GM19239 (cell line): ENCODE data around the gene ASIC3.
A peak's percentile ranks its signal among the peaks of the same experiment; 100 is the strongest.

Experiments
- DNase-seq: peaks from one replicate; pipeline ENCODE4 v3.0.0; 2011; ENCODE audit warnings: low spot score; ENCODE audit not compliant: insufficient read length
- FAIRE-seq: peaks from 2 replicates; lab custom pipeline; 2011; peaks lifted over from hg19 to GRCh38; lab: Jason Lieb, UNC

Gene ASIC3

DNA sequence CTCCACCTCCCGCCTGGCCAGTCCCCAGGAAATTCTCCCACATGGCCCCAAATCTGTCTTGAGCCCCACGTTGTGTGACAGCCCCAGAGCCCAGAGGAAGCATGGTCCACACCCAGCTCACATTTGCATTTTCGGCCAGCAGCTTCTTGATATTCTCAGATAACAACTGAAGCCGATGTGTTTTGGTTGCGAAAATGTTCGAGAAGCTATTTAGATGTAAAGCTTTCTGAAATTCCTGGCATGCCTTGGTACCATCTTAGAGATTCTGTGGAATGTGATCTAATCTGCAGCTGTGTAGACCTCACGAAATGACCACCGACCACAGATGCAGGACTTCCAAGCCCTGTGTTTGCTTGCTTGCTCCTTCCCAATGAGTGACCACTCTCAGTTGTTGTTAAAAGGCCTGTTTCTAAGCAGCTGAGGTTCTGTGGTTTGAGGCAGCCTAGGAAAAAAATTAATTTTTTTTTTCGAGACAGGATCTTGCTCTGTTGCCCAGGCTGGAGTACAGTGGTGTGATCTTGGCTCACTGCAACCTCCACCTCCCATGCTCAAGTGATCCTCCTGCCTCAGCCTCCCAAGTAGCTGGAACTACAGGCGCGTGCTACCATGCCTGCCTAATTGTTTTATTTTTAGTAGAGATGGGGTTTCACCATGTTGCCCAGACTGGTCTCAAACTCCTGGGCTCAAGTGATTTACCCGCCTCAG, 19.9 kb downstream of the ASIC3 start:
- FAIRE-seq (no peak), DNase-seq (no peak)

DNA sequence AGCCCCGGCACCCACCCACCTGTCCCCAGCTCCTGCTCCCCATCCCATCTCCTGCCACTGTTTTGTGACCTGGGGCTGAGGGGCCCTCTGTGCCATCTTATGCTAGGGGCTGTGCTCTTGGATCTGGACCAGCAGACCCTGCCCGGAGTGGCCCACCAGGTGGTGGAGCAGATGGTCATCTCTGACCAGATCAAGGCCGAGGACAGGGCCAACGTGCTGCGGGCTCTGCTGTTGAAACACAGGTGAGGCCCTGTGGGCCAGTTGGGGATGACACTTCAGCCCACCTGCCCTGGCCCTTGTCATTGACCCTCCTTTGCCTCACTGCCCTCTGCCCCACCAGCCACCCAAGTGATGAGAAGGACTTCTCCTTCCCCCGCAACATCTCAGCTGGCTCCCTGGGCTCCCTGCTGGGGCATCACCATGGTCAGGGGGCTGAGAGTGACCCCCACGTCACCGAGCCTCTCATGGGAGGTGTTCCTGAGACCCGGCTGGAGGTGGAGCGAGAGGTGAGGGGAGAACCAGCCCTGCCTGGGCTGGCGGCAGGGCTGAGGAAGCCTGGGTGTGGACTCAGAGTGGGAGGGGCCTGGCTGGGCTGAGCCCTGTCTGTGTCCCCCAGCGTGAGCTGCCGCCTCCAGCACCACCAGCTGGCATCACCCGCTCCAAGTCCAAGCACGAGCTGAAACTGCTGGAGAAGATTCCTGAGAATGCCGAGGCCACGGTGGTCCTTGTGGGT, 21.7 kb downstream of the ASIC3 start:
- DNase-seq, result no peak
- no peak for FAIRE-seq

DNA sequence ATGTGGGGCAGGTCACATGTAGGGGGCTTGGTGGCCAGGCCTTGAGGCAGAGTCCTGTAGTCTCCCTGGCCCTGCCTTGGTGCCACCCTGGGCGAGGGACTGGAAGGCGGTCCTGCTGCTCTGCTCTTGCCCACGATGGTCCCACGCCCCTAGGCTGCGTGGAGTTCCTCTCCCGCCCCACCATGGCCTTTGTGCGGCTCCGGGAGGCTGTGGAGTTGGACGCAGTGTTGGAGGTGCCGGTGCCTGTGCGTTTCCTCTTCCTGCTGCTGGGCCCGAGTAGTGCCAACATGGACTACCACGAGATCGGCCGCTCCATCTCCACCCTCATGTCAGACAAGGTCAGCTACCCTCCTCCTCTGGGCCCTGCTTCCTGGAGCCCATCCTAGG, 22.2 kb downstream of the ASIC3 start:
- DNase-seq, result no peak
- no peak for FAIRE-seq

DNA sequence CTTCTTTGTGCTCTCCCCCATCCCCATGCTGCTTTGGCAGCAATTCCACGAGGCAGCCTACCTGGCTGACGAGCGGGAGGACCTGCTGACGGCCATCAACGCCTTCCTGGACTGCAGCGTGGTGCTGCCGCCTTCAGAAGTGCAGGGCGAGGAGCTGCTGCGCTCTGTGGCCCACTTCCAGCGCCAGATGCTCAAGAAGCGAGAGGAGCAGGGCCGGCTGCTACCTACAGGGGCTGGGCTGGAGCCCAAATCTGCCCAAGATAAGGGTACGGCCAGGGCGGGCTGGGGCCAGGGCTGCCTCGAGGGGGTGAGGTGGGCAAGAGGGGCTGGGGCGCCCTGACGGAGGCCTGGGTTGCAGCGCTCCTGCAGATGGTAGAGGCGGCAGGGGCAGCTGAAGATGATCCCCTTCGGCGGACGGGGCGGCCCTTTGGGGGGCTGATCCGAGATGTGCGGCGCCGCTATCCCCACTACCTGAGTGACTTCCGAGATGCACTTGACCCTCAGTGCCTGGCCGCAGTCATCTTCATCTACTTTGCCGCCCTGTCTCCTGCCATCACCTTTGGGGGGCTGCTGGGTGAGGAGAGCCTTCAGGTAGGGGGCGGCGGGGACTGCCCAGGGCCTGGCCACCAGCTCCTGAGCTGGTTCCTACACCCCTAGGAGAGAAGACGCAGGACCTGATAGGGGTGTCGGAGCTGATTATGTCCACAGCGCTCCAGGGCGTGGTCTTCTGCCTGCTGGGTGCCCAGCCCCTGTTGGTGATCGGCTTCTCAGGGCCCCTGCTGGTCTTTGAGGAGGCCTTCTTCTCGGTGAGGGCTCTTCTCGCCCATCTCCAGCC, 22.9 kb downstream of the ASIC3 start:
- FAIRE-seq, result no peak

DNA sequence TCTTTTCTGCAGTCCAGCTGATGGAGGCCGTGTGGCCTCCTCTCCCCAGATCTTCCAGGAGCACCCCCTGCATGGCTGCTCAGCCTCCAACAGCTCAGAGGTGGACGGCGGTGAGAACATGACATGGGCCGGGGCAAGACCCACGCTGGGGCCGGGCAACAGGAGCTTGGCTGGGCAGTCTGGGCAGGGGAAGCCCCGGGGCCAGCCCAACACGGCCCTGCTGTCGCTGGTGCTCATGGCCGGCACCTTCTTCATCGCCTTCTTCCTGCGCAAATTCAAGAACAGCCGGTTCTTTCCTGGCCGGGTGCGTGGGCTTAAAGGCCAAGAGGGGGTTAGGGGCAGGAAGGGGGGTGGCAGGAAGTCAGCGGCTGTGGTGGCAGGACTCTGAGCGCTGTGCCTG, 25.7 kb downstream of the ASIC3 start:
- FAIRE-seq, result no peak
- no peak for DNase-seq

More for the DNA sequence above, 22.9 kb downstream of the ASIC3 start:
- DNase-seq, result no peak

DNA sequence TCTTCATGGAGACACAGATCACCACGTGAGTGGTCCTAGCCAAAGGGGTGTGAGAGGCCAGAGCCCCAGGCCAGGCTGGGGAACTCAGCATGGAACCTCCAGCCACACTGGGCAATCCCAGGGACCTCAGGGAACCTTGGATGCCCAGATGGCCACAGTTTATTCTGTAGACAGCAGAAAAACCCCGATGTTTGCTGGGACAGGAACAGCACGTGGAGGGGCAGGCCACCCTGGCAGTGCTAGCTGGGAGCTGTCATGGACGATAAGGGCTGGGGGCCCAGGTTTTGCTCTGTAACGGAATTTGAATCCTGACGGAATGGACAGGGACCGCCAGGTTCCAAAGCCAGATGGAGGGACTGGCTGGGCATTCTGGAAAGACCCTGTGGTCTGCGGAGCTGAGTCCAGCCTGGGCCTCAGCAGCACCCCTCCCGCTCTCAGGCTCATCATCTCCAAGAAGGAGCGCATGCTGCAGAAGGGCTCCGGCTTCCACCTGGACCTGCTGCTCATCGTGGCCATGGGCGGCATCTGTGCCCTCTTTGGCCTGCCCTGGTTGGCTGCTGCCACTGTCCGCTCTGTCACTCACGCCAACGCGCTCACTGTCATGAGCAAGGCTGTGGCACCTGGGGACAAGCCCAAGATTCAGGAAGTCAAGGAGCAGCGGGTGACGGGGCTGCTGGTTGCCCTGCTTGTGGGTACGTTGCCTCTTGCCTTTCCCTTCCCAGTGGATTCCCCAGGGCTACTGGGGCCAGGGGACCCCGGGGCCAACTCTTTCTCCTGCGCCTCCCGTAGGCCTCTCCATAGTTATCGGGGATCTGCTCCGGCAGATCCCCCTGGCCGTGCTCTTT, 26.7 kb downstream of the ASIC3 start:
- FAIRE-seq (no peak), DNase-seq (no peak)

DNA sequence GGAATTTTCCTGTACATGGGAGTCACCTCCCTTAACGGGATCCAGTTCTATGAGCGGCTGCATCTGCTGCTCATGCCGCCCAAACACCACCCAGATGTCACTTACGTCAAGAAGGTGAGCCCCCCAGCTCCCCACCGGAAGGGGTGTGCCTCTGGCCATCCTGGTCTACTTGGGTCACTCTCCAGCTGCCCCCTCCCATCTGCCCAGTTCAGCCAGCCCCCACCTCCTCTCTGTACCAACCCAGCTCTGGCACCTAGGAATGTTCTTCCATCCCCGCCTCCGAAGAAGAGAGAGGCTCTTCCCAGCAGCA, 27.3 kb downstream of the ASIC3 start:
- DNase-seq (no peak), FAIRE-seq (no peak)

DNA sequence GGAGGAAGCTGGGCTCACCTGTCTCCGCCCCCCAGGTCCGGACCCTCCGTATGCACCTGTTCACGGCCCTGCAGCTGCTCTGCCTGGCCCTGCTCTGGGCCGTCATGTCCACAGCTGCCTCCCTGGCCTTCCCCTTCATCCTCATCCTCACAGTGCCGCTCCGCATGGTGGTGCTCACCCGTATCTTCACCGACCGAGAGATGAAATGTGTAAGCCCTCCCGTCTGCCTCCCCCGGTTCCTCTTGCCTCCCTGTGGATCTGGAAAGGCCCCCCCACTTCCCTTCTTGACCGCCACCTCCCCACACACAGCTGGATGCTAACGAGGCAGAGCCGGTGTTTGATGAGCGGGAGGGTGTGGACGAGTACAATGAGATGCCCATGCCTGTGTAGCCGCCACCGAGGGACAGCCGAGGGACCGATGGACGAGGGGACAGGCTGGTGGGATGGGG, 27.7 kb downstream of the ASIC3 start:
- no peak for FAIRE-seq
- DNase-seq, result no peak

DNA sequence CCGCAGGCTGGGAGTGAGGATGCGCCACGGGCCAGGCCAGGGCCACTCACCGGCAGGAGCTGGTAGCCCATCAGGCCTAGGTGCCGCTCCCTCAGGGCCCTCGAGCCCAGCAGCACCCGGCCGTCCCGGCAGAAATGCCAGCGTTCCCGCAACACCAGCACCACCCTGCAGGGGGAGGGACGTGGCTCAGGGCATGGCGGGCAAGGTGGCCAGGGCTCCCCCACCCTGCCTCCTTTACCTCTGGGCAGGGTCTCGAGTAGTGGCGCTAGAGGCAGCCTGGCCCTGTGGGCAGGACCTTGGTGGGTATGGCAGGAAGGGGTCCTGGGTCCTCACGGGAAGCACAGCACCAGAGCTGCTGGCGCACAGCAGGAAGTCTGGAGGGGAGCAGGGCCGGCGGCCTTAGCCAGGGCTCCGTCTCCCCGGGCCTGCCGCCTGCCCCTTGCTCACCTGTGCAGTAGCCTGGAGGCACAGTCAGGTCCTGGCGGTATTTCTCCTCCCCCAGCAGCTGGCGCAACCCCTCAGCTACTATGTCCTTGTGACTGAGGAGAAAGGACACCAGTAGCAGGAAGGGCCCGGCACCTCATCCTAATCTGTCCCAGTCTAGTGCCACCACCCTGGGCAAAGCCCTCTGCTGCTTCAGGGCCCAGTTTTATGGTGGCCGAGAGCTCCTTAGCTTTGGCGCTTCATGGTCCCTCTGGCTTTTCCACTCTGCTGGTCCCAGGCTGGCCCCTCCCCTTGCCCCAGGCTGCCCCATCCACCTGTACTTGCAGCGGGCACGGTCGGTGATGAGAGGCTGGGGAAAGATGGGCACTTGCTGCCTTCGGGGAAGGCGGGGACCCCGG, 28.8 kb downstream of the ASIC3 start:
- no peak for FAIRE-seq

DNA sequence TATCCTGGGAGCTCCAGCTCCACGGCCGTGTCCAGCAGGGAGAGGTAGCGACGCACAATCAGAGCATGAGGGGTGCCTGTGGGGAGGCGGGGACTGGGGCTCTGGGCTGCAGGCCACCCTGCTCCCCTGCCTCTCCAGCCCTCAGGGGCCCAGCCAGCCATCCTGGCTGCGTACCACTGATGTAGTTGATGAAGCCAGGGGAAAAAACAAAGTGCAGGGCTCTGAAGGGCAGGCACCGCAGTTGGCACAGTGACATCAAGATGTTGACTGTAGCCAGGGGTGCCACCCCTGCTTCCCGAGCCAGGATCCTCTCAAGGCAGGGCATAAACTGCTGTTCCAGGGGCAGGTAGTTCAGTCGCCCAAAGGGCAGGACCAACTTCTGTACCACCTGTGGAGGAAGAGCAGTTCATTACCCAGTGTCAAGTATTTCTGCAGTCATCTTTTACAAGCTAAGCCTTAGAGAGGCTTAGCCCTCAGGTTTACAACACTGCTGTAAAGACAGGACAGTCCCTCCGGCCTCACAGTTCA, 29.4 kb downstream of the ASIC3 start:
- no peak for FAIRE-seq
- DNase-seq, result no peak

More for the DNA sequence above, 28.8 kb downstream of the ASIC3 start:
- no peak for DNase-seq

DNA sequence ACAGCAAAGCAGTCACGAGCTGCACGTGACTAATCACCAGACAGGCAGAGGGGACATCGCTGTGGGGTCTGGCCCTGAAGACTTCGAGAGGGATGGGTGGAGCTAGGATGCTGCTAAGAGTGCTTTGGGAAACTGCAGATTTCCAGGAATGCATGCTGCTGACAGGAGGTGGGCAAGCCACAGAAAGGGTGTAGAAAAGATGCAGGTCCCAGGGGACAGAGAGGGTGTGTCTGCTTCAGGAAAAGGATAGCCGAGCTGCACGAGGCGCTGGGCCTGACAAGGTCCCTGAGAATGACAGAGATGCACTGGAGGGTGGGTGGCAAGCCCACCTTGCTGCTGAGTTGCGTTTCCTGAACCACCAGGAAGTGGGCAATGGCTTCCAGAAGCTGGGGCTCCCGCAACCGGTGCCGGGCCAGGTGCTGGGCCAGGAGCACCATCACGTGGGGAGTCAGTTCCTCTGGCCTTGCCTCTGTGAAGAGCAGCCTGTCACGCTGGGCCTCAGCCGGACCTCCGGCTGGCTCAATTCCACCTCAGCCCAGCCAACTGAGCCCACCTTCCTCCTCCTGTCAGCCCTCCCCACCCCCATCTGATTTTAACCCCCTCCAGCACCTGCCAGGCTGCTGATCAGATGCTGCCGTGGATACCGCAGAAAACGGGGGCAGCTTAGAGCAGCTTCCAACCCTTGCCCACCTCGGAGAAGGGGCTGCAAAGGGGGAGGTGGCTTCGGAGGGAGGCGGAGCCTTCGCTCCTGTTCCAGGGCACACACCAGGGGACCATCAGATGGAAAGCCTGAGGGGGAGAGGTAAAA, 30.1 kb downstream of the ASIC3 start:
- DNase-seq, result no peak
- FAIRE-seq, result no peak

DNA sequence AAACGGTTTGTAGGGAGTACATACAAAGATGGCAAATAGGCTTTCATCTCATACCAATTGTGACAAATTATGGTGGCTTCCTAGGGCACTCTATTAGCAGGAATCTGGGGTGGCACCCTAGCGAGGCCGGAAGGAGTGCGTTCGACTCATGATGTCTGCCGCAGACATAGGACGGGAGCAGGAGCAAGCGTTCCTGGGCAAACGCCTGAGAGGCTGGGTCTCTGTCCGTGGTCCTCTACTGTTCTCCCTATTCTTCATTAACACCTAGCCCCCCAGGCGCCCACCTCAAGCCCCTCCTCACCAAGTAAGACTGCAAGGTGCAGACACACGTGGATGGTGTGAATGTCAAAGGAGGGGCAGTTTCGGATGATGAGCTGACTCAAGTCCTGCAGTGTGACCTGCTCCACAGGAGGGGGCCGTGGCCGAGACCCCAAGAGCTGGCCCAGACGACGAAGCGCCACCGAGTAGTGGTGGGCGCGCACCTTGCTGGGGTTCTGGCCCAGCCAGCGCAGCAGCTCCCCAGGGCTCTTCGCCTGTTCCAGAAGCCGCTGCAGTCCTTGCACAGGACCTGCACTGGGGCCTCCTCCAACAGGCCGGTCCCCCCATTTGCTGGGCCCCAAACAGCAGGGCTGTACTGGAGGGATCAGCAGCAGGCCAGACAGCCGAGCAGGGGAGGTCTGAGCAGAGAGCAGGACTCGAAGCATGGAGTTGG, 31.0 kb downstream of the ASIC3 start:
- DNase-seq (no peak), FAIRE-seq (no peak)

DNA sequence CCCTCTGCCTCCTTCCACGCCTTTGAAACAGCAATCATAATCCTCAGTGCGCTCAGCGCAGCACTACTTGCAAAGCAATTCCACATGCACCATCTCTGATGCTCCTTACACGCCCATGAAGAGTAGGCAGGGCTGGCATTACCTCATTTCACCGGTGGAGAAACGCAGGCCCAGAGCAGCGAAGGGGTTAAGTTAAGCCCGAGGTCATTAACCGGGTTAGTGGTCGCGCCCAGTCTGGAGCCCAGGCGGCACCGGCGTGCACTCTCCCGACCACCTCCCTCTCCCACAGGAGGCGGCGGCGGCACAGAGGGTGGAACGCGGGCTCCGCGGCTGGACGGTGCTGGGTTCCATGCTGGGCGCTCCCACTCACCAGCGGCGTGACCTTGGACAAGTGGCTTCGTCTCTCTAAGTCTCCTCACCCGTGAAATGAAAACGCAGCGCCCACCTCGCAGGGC, 31.8 kb downstream of the ASIC3 start:
- no peak for FAIRE-seq
- DNase-seq, result no peak

DNA sequence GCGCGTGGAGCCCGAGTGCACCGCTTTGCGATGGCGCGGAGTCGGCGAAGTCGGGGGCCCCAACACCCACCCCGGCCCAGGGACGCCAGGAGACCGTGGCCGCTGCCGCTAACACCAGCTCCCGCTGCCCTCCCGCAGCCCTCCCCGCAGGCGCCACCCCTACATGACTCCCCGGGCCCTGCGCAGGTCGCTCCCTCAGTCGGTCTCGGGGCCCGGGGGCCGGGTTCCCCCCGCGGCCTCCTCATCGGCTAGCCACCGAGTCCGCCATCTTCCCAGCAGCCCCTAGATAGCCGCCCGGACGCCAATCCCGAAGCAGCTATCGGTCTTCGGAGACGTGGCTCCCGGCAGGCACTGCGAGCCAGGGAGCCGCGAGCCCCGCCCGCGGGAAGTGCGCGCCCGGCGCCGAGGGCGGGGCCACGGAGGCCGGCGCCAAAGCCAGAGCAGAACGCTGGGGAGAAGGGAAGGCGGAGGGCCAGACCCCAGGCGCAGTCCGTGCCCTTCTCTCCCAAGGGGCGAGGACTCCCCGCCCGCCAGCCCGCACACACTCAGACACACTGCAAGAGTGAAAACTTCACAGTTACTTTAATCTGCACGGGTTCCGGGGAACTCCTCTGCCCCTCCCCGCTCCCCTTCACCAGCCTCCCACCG, 32.3 kb downstream of the ASIC3 start, which contains the start of gene FASTK:
Gene FASTK (minus strand): TSS at position 288 of the 648 bp plus-strand sequence. CDS start 43 bp downstream, at position 245.
- peak; percentile 70 for FAIRE-seq
- DNase-seq, result peak; percentile 99

DNA sequence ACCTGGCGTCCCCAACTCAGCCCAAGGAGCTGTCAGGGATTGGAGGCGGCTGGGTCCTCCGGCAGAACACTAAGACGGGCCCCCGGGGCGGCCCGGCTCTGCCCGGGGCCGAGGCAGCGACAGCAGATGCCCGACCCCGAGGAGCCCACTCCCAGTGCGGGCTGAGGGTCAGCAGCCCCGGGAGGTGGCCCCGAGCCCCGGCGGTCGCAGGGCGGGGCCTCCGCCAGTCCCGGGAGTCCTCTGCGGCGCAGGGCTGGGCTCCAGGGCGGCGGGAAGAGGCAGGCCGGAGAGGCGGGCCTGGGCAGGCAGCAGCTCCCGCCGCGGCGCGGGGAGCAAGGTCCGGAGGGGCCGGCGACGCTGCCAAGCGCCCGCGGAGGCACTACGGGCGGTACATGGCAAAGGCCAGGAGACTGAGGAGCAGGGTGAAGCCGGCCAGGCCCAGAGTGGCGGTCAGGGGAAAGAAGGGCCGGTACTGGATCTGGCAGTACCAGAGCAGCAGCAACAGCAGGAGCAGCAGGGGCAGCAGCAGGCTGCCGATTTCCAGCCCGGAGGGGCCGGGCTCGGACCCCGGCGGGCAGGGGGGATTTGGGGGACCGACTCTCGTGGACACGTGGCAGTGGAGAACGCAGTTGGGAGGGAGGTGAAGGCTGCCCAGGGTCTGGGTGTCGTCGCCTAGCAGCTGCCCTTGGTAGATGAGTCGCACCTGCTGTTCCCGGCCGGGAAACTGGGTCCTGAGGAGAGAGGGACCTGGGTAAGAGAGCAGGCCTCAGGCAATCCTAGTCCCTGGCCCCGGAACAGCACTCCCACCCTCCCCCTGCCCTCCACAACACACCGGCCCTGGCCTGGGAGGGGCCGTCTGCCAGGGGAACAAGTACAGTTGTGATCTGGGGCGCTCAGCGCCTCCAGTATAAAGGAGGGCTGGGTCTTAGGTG, 33.1 kb downstream of the ASIC3 start:
- DNase-seq (no peak), FAIRE-seq (no peak)
